Fibroblast of lung (primary cell): ENCODE measurements around the gene ARID1B. TPM values are rescaled to one million over a fixed set of nuclear protein-coding genes. Genes with fewer than 3 reads are reported as not detected.

ENCODE experiments used
- DNase-seq, 2 donors: peaks; one replicate each; pipeline versions ENCODE4 v3.0.0 to v3.0.0-alpha.2; 2010; ENCODE audit warnings: low read depth in 2 of 2
- H2AFZ ChIP-seq: 2 replicates; pipeline ENCODE4 v1.5.1; 2012; ENCODE audit warnings: low read length, control low read depth, inconsistent platforms
- H3K27ac ChIP-seq: 2 replicates; pipeline ENCODE4 v1.5.1; 2011; ENCODE audit warnings: low read length, control low read depth; ENCODE audit not compliant: insufficient read depth
- H3K27me3 ChIP-seq: 2 replicates; pipeline ENCODE4 v1.5.1; 2011; ENCODE audit warnings: mild to moderate bottlenecking, low read length; ENCODE audit not compliant: control insufficient read depth, insufficient read depth
- H3K36me3 ChIP-seq: 2 replicates; pipeline ENCODE4 v1.5.1; 2011; ENCODE audit warnings: low read length; ENCODE audit not compliant: control insufficient read depth, insufficient read depth
- H3K4me1 ChIP-seq: 2 replicates; pipeline ENCODE4 v1.5.1; 2011; ENCODE audit warnings: low read length; ENCODE audit not compliant: control insufficient read depth, insufficient read depth; ENCODE audit errors: extremely low read depth
- H3K4me2 ChIP-seq: 2 replicates; pipeline ENCODE4 v1.5.1; 2011; ENCODE audit warnings: low read length, control low read depth; ENCODE audit not compliant: insufficient read depth; ENCODE audit errors: extremely low read depth
- H3K4me3 ChIP-seq, 4 experiments: fragments of 200-600 bp in 1 of 4; sonication (generic) in 1 of 4; replicated peaks in 1 of 4; 2 replicates each; pipeline ENCODE4 v1.5.1; 2011 to 2016; ENCODE audit warnings: low read length in 4 of 4, low read depth in 3 of 4, mild to moderate bottlenecking in 3 of 4, control low read depth in 2 of 4, inconsistent platforms in 1 of 4, mixed read lengths in 1 of 4; ENCODE audit not compliant: insufficient read depth in 1 of 4; ENCODE audit errors: control extremely low read depth in 1 of 4
- H3K79me2 ChIP-seq: 2 replicates; pipeline ENCODE4 v1.5.1; 2012; ENCODE audit warnings: mild to moderate bottlenecking, low read length, inconsistent platforms; ENCODE audit not compliant: control insufficient read depth, insufficient read depth
- H3K9ac ChIP-seq: 2 replicates; pipeline ENCODE4 v1.5.1; 2011; ENCODE audit warnings: mild to moderate bottlenecking, low read length, control low read depth; ENCODE audit not compliant: insufficient read depth
- H3K9me3 ChIP-seq: 2 replicates; pipeline ENCODE4 v1.5.1; 2012; ENCODE audit warnings: low read depth, low read length; ENCODE audit not compliant: control insufficient read depth, insufficient read depth
- H4K20me1 ChIP-seq: 2 replicates; pipeline ENCODE4 v1.5.1; 2011; ENCODE audit warnings: low read length; ENCODE audit not compliant: control insufficient read depth, insufficient read depth; ENCODE audit errors: extremely low read depth
- CTCF ChIP-seq, 2 donors: IDR thresholded peaks in 1 of 2; conservative IDR thresholded peaks in 1 of 2; 1 replicate in 1 of 2; 2 replicates in 1 of 2; pipeline ENCODE4 v1.5.1; 2011 to 2012; ENCODE audit warnings: low read length in 2 of 2, control low read depth in 1 of 2, inconsistent platforms in 1 of 2, low read depth in 1 of 2, mild to moderate bottlenecking in 1 of 2
- EZH2 ChIP-seq: IDR thresholded peaks from 2 replicates; pipeline ENCODE4 v1.5.1; 2012; ENCODE audit warnings: low read length, control low read depth, mild to moderate bottlenecking; ENCODE audit errors: missing control alignments
- polyA plus RNA-seq, 2 donors: library from polyadenylated mRNA; depleted of rRNA in 1 of 2; stranded (reverse) in 1 of 2; unstranded in 1 of 2; fragments of >200 nt; gene quantifications; 2 replicates each; pipeline ENCODE4 v1.2.1, GENCODE V29; 2011 to 2012; ENCODE audit warnings: missing spikeins in 1 of 2
- total RNA-seq: library from RNA; depleted of rRNA; stranded (reverse); fragments of >200 nt; gene quantifications from 2 replicates; pipeline ENCODE4 v1.2.1, GENCODE V29; 2014

The ARID1B gene
- total and polyA plus RNA-seq, 2 donors (not counting 1 experiment from before 2014, with no cell fraction given): 15.4 to 41.9 TPM

GRCh38 chr6:156807028-156807427 is 29.9 kb downstream of the ARID1B start:
- Histone ChIP-seq H3K79me2 (peaks cover 70% of the 10 kb centered on the region), H3K9ac (no peak overlapping the region), H3K27ac (no peak overlapping the region), H2AFZ (no peak overlapping the region), H3K36me3 (no peaks in the 10 kb centered on the region), H3K4me1 (no peaks in the 10 kb centered on the region), H3K9me3 (no peaks in the 10 kb centered on the region), H3K4me3 (no peak overlapping the region), H4K20me1 (no peaks in the 10 kb centered on the region), H3K27me3 (no peaks in the 10 kb centered on the region), H3K4me2 (no peak overlapping the region)
- TF ChIP-seq CTCF (conservative IDR thresholded peaks at IDR 0.05 in 1 of 2, IDR thresholded peaks at IDR 0.05 in 1 of 2; ENCODE audit: low read depth in 1 of 2, low read length in 2 of 2) (no peak), EZH2 (no peak)
- no peak for DNase-seq

GRCh38 chr6:156807795-156808194 is 30.6 kb downstream of the ARID1B start:
- DNase-seq: no peak
- no peaks in the 10 kb centered on the region for H3K4me1 ChIP-seq
- H3K27ac ChIP-seq: no peak overlapping the region
- no peaks in the 10 kb centered on the region for H3K9me3 ChIP-seq
- H3K36me3 ChIP-seq: no peaks in the 10 kb centered on the region
- no peak overlapping the region for H2AFZ ChIP-seq
- peaks cover 65% of the 10 kb centered on the region for H3K79me2 ChIP-seq
- H4K20me1 ChIP-seq: no peaks in the 10 kb centered on the region
- TF ChIP-seq EZH2: no peak
- TF ChIP-seq CTCF (conservative IDR thresholded peaks at IDR 0.05 in 1 of 2, IDR thresholded peaks at IDR 0.05 in 1 of 2; ENCODE audit: low read depth in 1 of 2, low read length in 2 of 2): no peak
- no peak overlapping the region for H3K9ac ChIP-seq
- H3K4me3 ChIP-seq: no peak overlapping the region
- no peak overlapping the region for H3K4me2 ChIP-seq
- H3K27me3 ChIP-seq: no peaks in the 10 kb centered on the region

GRCh38 chr6:156808287-156808686 is 31.1 kb downstream of the ARID1B start:
- H3K4me1 ChIP-seq: no peaks in the 10 kb centered on the region
- no peak for TF ChIP-seq CTCF (conservative IDR thresholded peaks at IDR 0.05 in 1 of 2, IDR thresholded peaks at IDR 0.05 in 1 of 2; ENCODE audit: low read depth in 1 of 2, low read length in 2 of 2)
- TF ChIP-seq EZH2: no peak
- peaks cover 64% of the 10 kb centered on the region for H3K79me2 ChIP-seq
- DNase-seq: peak; percentile 29 to 36
- no peak overlapping the region for H3K27ac ChIP-seq
- H3K4me2 ChIP-seq: no peak overlapping the region
- H3K36me3 ChIP-seq: no peaks in the 10 kb centered on the region
- no peak overlapping the region for H3K4me3 ChIP-seq
- no peak overlapping the region for H3K9ac ChIP-seq
- H3K9me3 ChIP-seq: no peaks in the 10 kb centered on the region
- no peaks in the 10 kb centered on the region for H4K20me1 ChIP-seq
- no peaks in the 10 kb centered on the region for H3K27me3 ChIP-seq
- H2AFZ ChIP-seq: no peak overlapping the region
